GM19455 (cell line): Measurements from ENCODE around the gene CARMIL3.

ENCODE experiments used
- ATAC-seq: cut with Tn5 transposase; IDR thresholded peaks from one replicate; pipeline ENCODE4 v1.9.1; 2021; ENCODE audit not compliant: unreplicated experiment

CARMIL3 gene

GRCh38 chr14:24060443-24060842 lies 8.6 kb downstream of the CARMIL3 start:
- ATAC-seq: no peak

GRCh38 chr14:24060984-24061913 lies 9.4 kb downstream of the CARMIL3 start:
- ATAC-seq: no peak

- no peak for ATAC-seq
These were observed 10.6 kb downstream of the CARMIL3 start for GRCh38 chr14:24062216-24062980.

- no peak for ATAC-seq
These were observed 11.5 kb downstream of the CARMIL3 start for GRCh38 chr14:24063263-24063836.

- ATAC-seq: no peak
These were observed 12.4 kb downstream of the CARMIL3 start for GRCh38 chr14:24064091-24064795.

GRCh38 chr14:24064856-24065255 lies 13.0 kb downstream of the CARMIL3 start:
- ATAC-seq: no peak

GRCh38 chr14:24065408-24065807 lies 13.6 kb downstream of the CARMIL3 start:
- ATAC-seq: no peak

GRCh38 chr14:24066496-24067132 lies 14.8 kb downstream of the CARMIL3 start:
- no peak for ATAC-seq

- no peak for ATAC-seq
These were observed 15.6 kb downstream of the CARMIL3 start for GRCh38 chr14:24067133-24068082.

- no peak for ATAC-seq
These were observed 17.1 kb downstream of the CARMIL3 start for GRCh38 chr14:24068711-24069410.

GRCh38 chr14:24069411-24069735 lies 17.6 kb downstream of the CARMIL3 start:
- no peak for ATAC-seq

- ATAC-seq: no peak
These were observed 18.7 kb downstream of the CARMIL3 start for GRCh38 chr14:24070285-24071143.

GRCh38 chr14:24071144-24071697 lies 19.4 kb downstream of the CARMIL3 start, which contains the start of gene CPNE6:
TSS of gene CPNE6 (plus strand) at chr14:24071562. CDS start at chr14:24072937, 1,375 bp downstream.
- ATAC-seq: no peak

GRCh38 chr14:24071836-24072430 lies 20.1 kb downstream of the CARMIL3 start:
- no peak for ATAC-seq

GRCh38 chr14:24072436-24072835 lies 20.6 kb downstream of the CARMIL3 start:
- ATAC-seq: no peak

- no peak for ATAC-seq
These were observed 21.4 kb downstream of the CARMIL3 start for GRCh38 chr14:24072881-24073877.
